ENCODE results near the gene ITGB5.

The ITGB5 gene

GRCh38 chr3:124722589-124722988 is 164.6 kb downstream of the ITGB5 start:
- no peak overlapping the region for H3K4me3 ChIP-seq (ENCODE audit: low read depth in 1 of 2, low read length in 2 of 2)
- H3K4me1 ChIP-seq (ENCODE audit: control insufficient read depth in 1 of 2, insufficient read depth in 2 of 2, low read length in 2 of 2), result no peaks in the 10 kb centered on the region
- H3K36me3 ChIP-seq (ENCODE audit: control insufficient read depth in 1 of 2, insufficient read depth in 2 of 2, low read length in 2 of 2), result no peaks in the 10 kb centered on the region
- peaks cover 5% of the 10 kb centered on the region for H3K27me3 ChIP-seq (ENCODE audit: low read depth, low read length)
- H3K9me3 ChIP-seq (ENCODE audit: control insufficient read depth in 1 of 2, low read length in 2 of 2), result no peaks in the 10 kb centered on the region
- no peak overlapping the region for H3K27ac ChIP-seq (ENCODE audit: low read length)

GRCh38 chr3:124714223-124714853 is 172.8 kb downstream of the ITGB5 start:
- Histone ChIP-seq H3K9me3 (ENCODE audit: control insufficient read depth in 1 of 2, low read length in 2 of 2) (no peaks in the 10 kb centered on the region), H3K27ac (ENCODE audit: low read length) (no peak overlapping the region), H3K4me3 (ENCODE audit: low read depth in 1 of 2, low read length in 2 of 2) (no peak overlapping the region), H3K4me1 (ENCODE audit: control insufficient read depth in 1 of 2, insufficient read depth in 2 of 2, low read length in 2 of 2) (peaks cover 0 to 3% of the 10 kb centered on the region in 2 donors), H3K27me3 (ENCODE audit: low read depth, low read length) (no peaks in the 10 kb centered on the region), H3K36me3 (ENCODE audit: control insufficient read depth in 1 of 2, insufficient read depth in 2 of 2, low read length in 2 of 2) (no peaks in the 10 kb centered on the region)
